Retinal pigment epithelial cell (primary cell): Measurements from ENCODE around the gene MICB.
"Not testable (repeated sequence)": the region's sequence is repeated elsewhere in the genome, so short reads cannot be mapped to it uniquely, and the experiment has no call there.

Experiments used
- DNase-seq: peaks from one replicate; pipeline ENCODE4 v3.0.0-alpha.2; 2010; ENCODE audit warnings: low read depth
- H3K4me3 ChIP-seq: 2 replicates; pipeline ENCODE4 v1.5.1; 2011; ENCODE audit warnings: mild to moderate bottlenecking, low read length, control low read depth, moderate library complexity
- TF ChIP-seq, protein P1 (sequence below): conservative IDR thresholded peaks from 2 replicates; pipeline ENCODE4 v1.5.1; 2011; ENCODE audit warnings: low read depth, low read length, control low read depth, inconsistent platforms

Gene MICB

DNA sequence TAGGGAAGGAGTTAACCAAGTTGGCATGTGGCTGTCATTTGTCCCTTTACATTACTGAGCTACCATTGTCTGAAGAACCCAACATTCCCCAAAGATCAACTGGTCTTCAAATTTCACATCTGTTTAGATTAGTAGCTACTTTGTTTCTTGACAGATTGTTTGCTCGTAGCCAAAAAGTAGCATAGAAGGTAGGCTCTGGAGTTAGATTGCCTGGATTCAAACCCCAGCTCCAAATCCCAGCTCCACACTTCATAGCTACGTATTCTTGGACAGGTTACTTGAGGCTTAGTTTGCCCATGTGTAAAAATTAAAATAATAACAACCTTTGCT lies 50.6 kb downstream of the MICB start:
- TF ChIP-seq, protein P1, sequence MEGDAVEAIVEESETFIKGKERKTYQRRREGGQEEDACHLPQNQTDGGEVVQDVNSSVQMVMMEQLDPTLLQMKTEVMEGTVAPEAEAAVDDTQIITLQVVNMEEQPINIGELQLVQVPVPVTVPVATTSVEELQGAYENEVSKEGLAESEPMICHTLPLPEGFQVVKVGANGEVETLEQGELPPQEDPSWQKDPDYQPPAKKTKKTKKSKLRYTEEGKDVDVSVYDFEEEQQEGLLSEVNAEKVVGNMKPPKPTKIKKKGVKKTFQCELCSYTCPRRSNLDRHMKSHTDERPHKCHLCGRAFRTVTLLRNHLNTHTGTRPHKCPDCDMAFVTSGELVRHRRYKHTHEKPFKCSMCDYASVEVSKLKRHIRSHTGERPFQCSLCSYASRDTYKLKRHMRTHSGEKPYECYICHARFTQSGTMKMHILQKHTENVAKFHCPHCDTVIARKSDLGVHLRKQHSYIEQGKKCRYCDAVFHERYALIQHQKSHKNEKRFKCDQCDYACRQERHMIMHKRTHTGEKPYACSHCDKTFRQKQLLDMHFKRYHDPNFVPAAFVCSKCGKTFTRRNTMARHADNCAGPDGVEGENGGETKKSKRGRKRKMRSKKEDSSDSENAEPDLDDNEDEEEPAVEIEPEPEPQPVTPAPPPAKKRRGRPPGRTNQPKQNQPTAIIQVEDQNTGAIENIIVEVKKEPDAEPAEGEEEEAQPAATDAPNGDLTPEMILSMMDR, result no peak
- H3K4me3 ChIP-seq, result peak overlapping the region; percentile 56
- DNase-seq, result no peak

DNA sequence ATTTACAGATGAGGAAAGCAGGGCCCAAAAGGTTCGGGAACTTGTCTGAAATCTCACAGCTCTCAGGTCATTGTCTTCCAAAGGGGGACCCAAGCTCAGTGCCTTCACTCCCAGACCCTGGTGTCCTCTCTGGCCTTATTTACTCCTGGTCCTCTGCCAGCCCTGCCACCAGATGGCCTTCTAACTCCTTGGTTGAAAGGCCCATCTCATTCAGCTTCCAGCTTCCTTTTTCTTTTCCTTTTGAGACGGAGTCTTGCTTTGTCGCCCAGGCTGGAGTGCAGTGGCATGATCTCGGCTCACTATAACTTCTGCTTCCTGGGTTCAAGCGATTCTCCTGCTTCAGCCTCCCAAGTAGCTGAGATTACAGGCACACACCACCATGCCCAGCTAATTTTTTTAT lies 53.4 kb downstream of the MICB start:
- not testable (repeated sequence) for DNase-seq, H3K4me3 ChIP-seq
- TF ChIP-seq, protein P1, result peak; percentile 54

DNA sequence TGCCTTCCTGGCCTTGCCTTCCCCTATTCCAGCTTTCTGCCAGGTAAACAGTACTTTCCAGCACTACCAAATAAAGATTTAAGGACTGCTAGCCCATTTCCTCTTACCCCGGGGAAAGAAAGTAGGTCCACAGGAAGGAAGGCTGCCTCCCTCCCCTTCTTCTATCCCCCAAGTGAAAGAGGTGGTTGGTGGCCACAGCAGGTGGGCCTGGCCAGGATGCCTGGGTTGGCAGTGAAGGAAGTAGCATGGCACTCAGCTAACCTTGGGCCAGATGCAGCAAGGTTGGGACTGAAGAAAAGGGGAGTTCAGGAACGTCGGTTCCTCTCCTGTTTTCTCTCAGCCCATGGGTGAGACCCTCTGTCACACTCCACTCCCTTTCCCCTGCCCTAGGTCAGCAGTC lies 58.4 kb downstream of the MICB start:
- DNase-seq, result no peak
- TF ChIP-seq, protein P1, result no peak
- H3K4me3 ChIP-seq, result no peak overlapping the region

DNA sequence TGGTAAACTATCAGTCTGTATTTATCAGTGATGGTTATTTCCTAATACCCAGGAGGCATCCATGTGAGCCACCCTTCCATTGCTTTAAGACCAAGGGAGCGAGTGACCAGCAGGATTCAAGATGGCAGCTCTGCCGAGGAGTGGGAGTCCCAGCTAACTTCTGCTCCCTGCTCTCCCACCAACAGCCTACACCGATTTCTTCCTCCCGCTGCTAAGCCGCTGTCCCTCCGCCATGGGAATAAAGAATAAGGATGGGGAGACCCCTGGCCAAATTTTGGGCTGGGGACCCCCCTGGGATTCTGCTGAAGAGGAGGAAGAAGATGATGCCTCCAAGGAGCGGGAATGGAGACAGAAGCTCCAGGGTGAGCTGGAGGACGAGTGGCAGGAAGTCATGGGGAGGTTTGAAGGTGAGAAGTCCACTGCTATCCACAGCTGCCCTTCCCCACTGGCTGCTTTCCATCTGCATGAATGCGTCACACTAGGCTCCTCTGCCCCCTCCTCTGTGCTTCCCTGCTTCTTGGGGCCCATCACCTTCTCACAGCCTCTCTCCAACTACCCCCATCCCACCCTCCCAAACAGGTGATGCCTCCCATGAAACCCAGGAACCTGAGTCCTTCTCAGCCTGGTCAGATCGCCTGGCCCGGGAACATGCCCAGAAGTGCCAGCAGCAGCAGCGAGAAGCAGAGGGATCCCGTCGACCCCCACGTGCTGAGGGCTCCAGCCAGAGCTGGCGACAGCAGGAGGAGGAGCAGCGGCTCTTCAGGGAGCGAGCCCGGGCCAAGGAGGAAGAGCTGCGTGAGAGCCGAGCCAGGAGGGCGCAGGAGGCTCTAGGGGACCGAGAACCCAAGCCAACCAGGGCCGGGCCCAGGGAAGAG lies 59.7 kb downstream of the MICB start:
- no peak for DNase-seq
- H3K4me3 ChIP-seq, result no peak overlapping the region
- TF ChIP-seq, protein P1, result no peak

DNA sequence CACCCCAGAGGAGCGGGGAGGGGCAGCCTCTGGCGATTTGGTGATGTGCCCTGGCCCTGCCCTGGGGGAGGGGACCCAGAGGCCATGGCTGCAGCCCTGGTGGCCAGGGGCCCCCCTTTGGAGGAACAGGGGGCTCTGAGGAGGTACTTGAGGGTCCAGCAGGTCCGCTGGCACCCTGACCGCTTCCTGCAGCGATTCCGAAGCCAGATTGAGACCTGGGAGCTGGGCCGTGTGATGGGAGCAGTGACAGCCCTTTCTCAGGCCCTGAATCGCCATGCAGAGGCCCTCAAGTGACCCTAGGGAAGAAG lies 60.3 kb downstream of the MICB start:
- TF ChIP-seq, protein P1, result no peak
- no peak for DNase-seq
- H3K4me3 ChIP-seq, result no peak overlapping the region

DNA sequence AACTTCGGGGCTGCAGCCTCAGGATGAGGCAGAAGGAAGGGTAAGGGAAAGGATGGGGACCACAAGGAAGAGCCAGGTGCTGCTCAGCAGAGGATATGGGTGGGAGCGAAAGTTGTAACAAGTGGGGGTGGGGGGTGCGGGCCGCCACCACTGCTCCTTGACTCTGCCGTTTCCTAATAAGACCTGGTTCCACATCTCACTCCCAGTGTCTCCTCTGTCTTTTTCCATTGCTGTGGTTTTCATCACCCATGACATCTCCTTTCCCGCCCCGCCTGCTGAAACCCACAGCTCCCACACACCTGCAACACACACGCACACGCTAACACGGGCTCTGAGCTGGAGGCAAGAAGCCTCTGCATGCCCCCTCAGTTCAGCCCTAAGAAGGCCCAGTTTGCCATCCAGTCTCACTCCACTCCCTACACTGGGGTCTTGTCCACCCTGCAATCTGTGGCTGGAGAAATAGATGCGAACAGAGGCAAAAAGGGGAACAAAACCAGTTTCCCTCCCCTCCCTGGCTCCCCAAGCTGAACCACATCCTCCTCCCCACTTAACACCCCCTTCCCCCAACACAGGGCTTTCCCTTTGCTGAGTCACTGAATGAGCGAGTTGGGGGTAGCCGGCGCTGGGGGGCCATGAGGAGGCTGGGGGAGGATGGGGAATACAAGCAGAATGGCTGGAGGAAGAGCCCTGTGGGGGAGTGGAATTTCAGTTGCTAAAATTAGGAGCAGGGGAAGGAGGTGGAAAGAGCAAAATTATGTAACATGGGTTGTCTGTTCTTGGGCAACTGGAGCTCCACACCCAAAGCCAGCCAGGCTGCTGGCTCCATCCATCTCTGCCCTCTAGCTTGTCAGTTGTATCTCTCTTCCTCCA lies 60.9 kb downstream of the MICB start:
- no peak for DNase-seq
- TF ChIP-seq, protein P1, result no peak
- H3K4me3 ChIP-seq, result no peak overlapping the region
